ENCODE measurements around the gene TBC1D17. TPM values are rescaled to one million over a fixed set of nuclear protein-coding genes. Genes with fewer than 3 reads are reported as not detected.

The TBC1D17 gene
- total RNA-seq, 1 experiment from 2014 or later = 17.8 TPM

GRCh38 chr19:49860336-49861102 is 17.0 kb upstream of the TBC1D17 start:
- ATAC-seq (no peak), DNase-seq (no peak)
- H3K4me3 ChIP-seq (ENCODE audit: low read length) = no peak overlapping the region
- H3K79me2 ChIP-seq (ENCODE audit: low read length) = peaks cover 27% of the 10 kb centered on the region
- no peak overlapping the region for H2AFZ ChIP-seq (ENCODE audit: low read length)
- ChIA-PET CTCF (no interaction called here), POLR2A (ENCODE audit: unreplicated experiment) (no interaction called here)
- H3K9me2 ChIP-seq (replicated peaks; ENCODE audit: low read length) = no peaks in the 10 kb centered on the region
- BruUV-seq (replicated peaks) = no TSS peak
- intact Hi-C loops (cut with micrococcal nuclease) = no loop called here
- H3K36me3 ChIP-seq (ENCODE audit: low read depth, low read length) = peaks cover 55% of the 10 kb centered on the region
- peaks cover 2% of the 10 kb centered on the region; the same call in 1 of the 2 replicates for H3K4me1 ChIP-seq (ENCODE audit: insufficient read depth, low read length)
- peaks cover 5% of the 10 kb centered on the region for H3F3A ChIP-seq (ENCODE audit: low read length, unreplicated experiment)
- H3K4me2 ChIP-seq (ENCODE audit: low read length) = no peak overlapping the region
- H3K27ac ChIP-seq (ENCODE audit: low read length) = no peak overlapping the region
- TF ChIP-seq EZH2phosphoT487 (IDR thresholded peaks at IDR 0.05; ENCODE audit: borderline replicate concordance, low read length) (no peak), CTCF (conservative IDR thresholded peaks at IDR 0.05; ENCODE audit: low read depth, low read length) (no peak), EZH2 (IDR thresholded peaks at IDR 0.05; ENCODE audit: low read length, unreplicated experiment) (no peak)
- no peak overlapping the region for H3K9ac ChIP-seq (ENCODE audit: low read length)
- peaks cover 17% of the 10 kb centered on the region for H4K20me1 ChIP-seq (ENCODE audit: low read length)
- no peaks in the 10 kb centered on the region for H3K9me3 ChIP-seq (ENCODE audit: low read length)
- no peaks in the 10 kb centered on the region for H3K27me3 ChIP-seq (ENCODE audit: low read length)

GRCh38 chr19:49861107-49861506 is 16.4 kb upstream of the TBC1D17 start:
- Histone ChIP-seq H3K4me1 (ENCODE audit: insufficient read depth, low read length) (peaks cover 8% of the 10 kb centered on the region), H3K36me3 (ENCODE audit: low read depth, low read length) (peaks cover 54% of the 10 kb centered on the region), H3K9me2 (replicated peaks; ENCODE audit: low read length) (no peaks in the 10 kb centered on the region), H3F3A (ENCODE audit: low read length, unreplicated experiment) (peaks cover 5% of the 10 kb centered on the region), H3K9me3 (ENCODE audit: low read length) (no peaks in the 10 kb centered on the region), H3K9ac (ENCODE audit: low read length) (no peak overlapping the region), H3K27ac (ENCODE audit: low read length) (no peak overlapping the region), H4K20me1 (ENCODE audit: low read length) (peaks cover 17% of the 10 kb centered on the region), H3K79me2 (ENCODE audit: low read length) (peaks cover 33% of the 10 kb centered on the region), H3K4me3 (ENCODE audit: low read length) (no peak overlapping the region), H2AFZ (ENCODE audit: low read length) (no peak overlapping the region), H3K27me3 (ENCODE audit: low read length) (no peaks in the 10 kb centered on the region), H3K4me2 (ENCODE audit: low read length) (no peak overlapping the region)
- no TSS peak for BruUV-seq (replicated peaks)
- ChIA-PET CTCF (no interaction called here), POLR2A (ENCODE audit: unreplicated experiment) (no interaction called here)
- intact Hi-C loops (cut with micrococcal nuclease) = no loop called here
- ATAC-seq (no peak; the same call in 1 of the 2 replicates), DNase-seq (no peak)
- TF ChIP-seq EZH2phosphoT487 (IDR thresholded peaks at IDR 0.05; ENCODE audit: borderline replicate concordance, low read length) (no peak), EZH2 (IDR thresholded peaks at IDR 0.05; ENCODE audit: low read length, unreplicated experiment) (no peak), CTCF (conservative IDR thresholded peaks at IDR 0.05; ENCODE audit: low read depth, low read length) (no peak)

Data from PC-3 (cell line).